Stomach (tissue), 4 donors: ENCODE results near the gene AGAP1.

Experiments used
- CTCF ChIP-seq, 7 experiments: fragments of 450-650 bp in 4 of 7; fragments of 200-600 bp in 3 of 7; sonication (generic) in 3 of 7; IDR thresholded peaks; one replicate each; pipeline ENCODE4 v1.5.1; 2016 to 2019; ENCODE audit warnings: antibody characterized with exemption in 7 of 7, control low read depth in 2 of 7, mild to moderate bottlenecking in 1 of 7
- EP300 ChIP-seq: sonication (generic); formaldehyde crosslinking; IDR thresholded peaks from one replicate; pipeline ENCODE4 v1.6.1; 2017; ENCODE audit warnings: antibody characterized with exemption
- POLR2A ChIP-seq, 4 donors: fragments of 450-650 bp; IDR thresholded peaks; one replicate each; pipeline ENCODE4 v1.6.1; 2016; ENCODE audit warnings: antibody characterized with exemption in 4 of 4, control low read depth in 2 of 4, mild to moderate bottlenecking in 1 of 4, moderate library complexity in 1 of 4
- POLR2AphosphoS5 ChIP-seq, 3 donors: sonication (generic); formaldehyde crosslinking; IDR thresholded peaks; one replicate each; pipeline ENCODE4 v1.6.1; 2016; ENCODE audit warnings: antibody characterized with exemption in 3 of 3

GRCh38 chr2:235674812-235675211 is 181.0 kb downstream of the AGAP1 start:
- TF ChIP-seq CTCF (IDR thresholded peaks at IDR 0.05) = no peak
- TF ChIP-seq POLR2A (IDR thresholded peaks at IDR 0.05) = no peak
- TF ChIP-seq POLR2AphosphoS5 (IDR thresholded peaks at IDR 0.05) = no peak
- no peak for TF ChIP-seq EP300
